Parathyroid adenoma (tissue), 2 donors: ENCODE results near the gene GPC1.

ENCODE experiments used
- H2AFZ ChIP-seq: fragments of 300-600 bp; sonication (generic); one replicate; pipeline ENCODE4 v1.7.0; 2017; ENCODE audit warnings: antibody characterized with exemption, mild to moderate bottlenecking
- H3K27ac ChIP-seq: fragments of 300-600 bp; sonication (generic); one replicate; pipeline ENCODE4 v1.7.0; 2017
- H3K27me3 ChIP-seq: fragments of 300-600 bp; sonication (generic); one replicate; pipeline ENCODE4 v1.7.0; 2017; ENCODE audit warnings: low read length; ENCODE audit not compliant: control insufficient read depth, insufficient read depth
- H3K36me3 ChIP-seq: fragments of 300-600 bp; sonication (generic); one replicate; pipeline ENCODE4 v1.7.0; 2017; ENCODE audit warnings: low read length; ENCODE audit not compliant: control insufficient read depth, insufficient read depth
- H3K4me1 ChIP-seq: fragments of 300-600 bp; sonication (generic); one replicate; pipeline ENCODE4 v1.7.0; 2017; ENCODE audit warnings: control low read depth
- H3K4me2 ChIP-seq: fragments of 300-600 bp; sonication (generic); one replicate; pipeline ENCODE4 v1.7.0; 2017; ENCODE audit warnings: low read length
- H3K4me3 ChIP-seq: fragments of 300-600 bp; sonication (generic); one replicate; pipeline ENCODE4 v1.7.0; 2017; ENCODE audit warnings: low read depth, low read length
- H3K79me2 ChIP-seq: fragments of 300-600 bp; sonication (generic); one replicate; pipeline ENCODE4 v1.7.0; 2017; ENCODE audit warnings: control low read depth
- H3K9ac ChIP-seq: fragments of 300-600 bp; sonication (generic); one replicate; pipeline ENCODE4 v1.7.0; 2017; ENCODE audit warnings: mild to moderate bottlenecking
- H3K9me3 ChIP-seq: fragments of 300-600 bp; sonication (generic); one replicate; pipeline ENCODE4 v1.7.0; 2017; ENCODE audit warnings: low read length; ENCODE audit not compliant: control insufficient read depth
- TF ChIP-seq, protein P1 (sequence below): fragments of 300-600 bp; sonication (generic); IDR thresholded peaks from one replicate; pipeline ENCODE4 v1.7.0; 2017; ENCODE audit warnings: antibody characterized with exemption, mild to moderate bottlenecking
- donor health status: primary hyperparathyroidism.

GPC1 gene

GRCh38 chr2:240455647-240456446 lies 20.4 kb downstream of the GPC1 start:
- no peaks in the 10 kb centered on the region for H3K9me3 ChIP-seq
- H3K4me3 ChIP-seq = no peak overlapping the region
- H2AFZ ChIP-seq = no peak overlapping the region
- H3K4me2 ChIP-seq = no peak overlapping the region
- no peak overlapping the region for H3K27ac ChIP-seq
- no peaks in the 10 kb centered on the region for H3K79me2 ChIP-seq
- peaks cover 5% of the 10 kb centered on the region for H3K4me1 ChIP-seq
- no peaks in the 10 kb centered on the region for H3K27me3 ChIP-seq
- no peaks in the 10 kb centered on the region for H3K36me3 ChIP-seq
- H3K9ac ChIP-seq = no peak overlapping the region
- TF ChIP-seq, protein P1, sequence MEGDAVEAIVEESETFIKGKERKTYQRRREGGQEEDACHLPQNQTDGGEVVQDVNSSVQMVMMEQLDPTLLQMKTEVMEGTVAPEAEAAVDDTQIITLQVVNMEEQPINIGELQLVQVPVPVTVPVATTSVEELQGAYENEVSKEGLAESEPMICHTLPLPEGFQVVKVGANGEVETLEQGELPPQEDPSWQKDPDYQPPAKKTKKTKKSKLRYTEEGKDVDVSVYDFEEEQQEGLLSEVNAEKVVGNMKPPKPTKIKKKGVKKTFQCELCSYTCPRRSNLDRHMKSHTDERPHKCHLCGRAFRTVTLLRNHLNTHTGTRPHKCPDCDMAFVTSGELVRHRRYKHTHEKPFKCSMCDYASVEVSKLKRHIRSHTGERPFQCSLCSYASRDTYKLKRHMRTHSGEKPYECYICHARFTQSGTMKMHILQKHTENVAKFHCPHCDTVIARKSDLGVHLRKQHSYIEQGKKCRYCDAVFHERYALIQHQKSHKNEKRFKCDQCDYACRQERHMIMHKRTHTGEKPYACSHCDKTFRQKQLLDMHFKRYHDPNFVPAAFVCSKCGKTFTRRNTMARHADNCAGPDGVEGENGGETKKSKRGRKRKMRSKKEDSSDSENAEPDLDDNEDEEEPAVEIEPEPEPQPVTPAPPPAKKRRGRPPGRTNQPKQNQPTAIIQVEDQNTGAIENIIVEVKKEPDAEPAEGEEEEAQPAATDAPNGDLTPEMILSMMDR = no peak

- TF ChIP-seq, protein P1 = no peak
- Histone ChIP-seq H3K4me3 (no peak overlapping the region), H3K9ac (no peak overlapping the region), H3K27ac (no peak overlapping the region), H3K9me3 (no peaks in the 10 kb centered on the region), H3K79me2 (no peaks in the 10 kb centered on the region), H3K4me2 (no peak overlapping the region), H3K36me3 (no peaks in the 10 kb centered on the region), H2AFZ (no peak overlapping the region), H3K27me3 (no peaks in the 10 kb centered on the region), H3K4me1 (peaks cover 5% of the 10 kb centered on the region)
Measured at GRCh38 chr2:240456447-240457222, 21.2 kb downstream of the GPC1 start.

GRCh38 chr2:240457223-240458043 lies 22.0 kb downstream of the GPC1 start:
- Histone ChIP-seq H3K27ac (no peak overlapping the region), H3K79me2 (no peaks in the 10 kb centered on the region), H3K4me1 (no peaks in the 10 kb centered on the region), H3K36me3 (no peaks in the 10 kb centered on the region), H3K27me3 (no peaks in the 10 kb centered on the region), H3K4me2 (no peak overlapping the region), H3K9me3 (no peaks in the 10 kb centered on the region), H3K4me3 (no peak overlapping the region), H3K9ac (no peak overlapping the region), H2AFZ (no peak overlapping the region)
- TF ChIP-seq, protein P1 = no peak

- Histone ChIP-seq H3K9ac (no peak overlapping the region), H3K27me3 (no peaks in the 10 kb centered on the region), H3K36me3 (no peaks in the 10 kb centered on the region), H3K79me2 (no peaks in the 10 kb centered on the region), H3K27ac (no peak overlapping the region), H3K9me3 (no peaks in the 10 kb centered on the region), H2AFZ (no peak overlapping the region), H3K4me3 (no peak overlapping the region), H3K4me1 (no peaks in the 10 kb centered on the region), H3K4me2 (no peak overlapping the region)
- TF ChIP-seq, protein P1 = no peak
Measured at GRCh38 chr2:240458044-240458899, 22.8 kb downstream of the GPC1 start.
